Right renal pelvis (tissue), 4 donors: ENCODE measurements around the gene ESRRB. TPM values are rescaled to one million over a fixed set of nuclear protein-coding genes. Genes with fewer than 3 reads are reported as not detected.

ENCODE experiments used
- DNase-seq, 4 donors: peaks; one replicate each; pipeline ENCODE4 v3.0.0-alpha.2; 2013; ENCODE audit warnings: low read depth in 4 of 4, low spot score in 3 of 4, missing footprints in 1 of 4
- polyA plus RNA-seq, 4 donors: library from polyadenylated mRNA; unstranded; fragments of 120-200 nt; gene quantifications; one replicate each; pipeline ENCODE4 v1.2.1, GENCODE V29; 2013; ENCODE audit not compliant: insufficient read length in 4 of 4

Gene ESRRB
- polyA plus RNA-seq, 4 donors = 7.6 to 9.9 (median 8.5) TPM

DNA sequence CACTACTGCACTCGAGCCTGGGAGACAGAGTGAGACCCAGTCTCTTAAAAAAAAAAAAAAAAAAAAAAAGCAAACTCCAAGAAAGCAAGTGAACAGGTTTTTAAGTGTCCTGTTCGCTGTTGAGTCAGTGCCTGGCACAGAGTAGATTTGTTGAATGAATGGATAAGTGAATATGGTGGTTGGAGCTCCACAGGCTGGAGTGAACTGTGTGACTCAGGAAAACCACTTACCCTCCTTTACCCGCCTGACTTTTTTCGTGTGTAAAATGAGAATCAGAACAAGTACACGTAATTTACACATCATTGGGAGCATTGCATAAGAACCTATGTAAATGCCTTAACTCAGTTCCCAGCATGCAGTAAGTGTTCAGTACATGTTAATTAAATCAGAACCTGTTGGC lies 24.0 kb upstream of the ESRRB start:
- DNase-seq = no peak

DNA sequence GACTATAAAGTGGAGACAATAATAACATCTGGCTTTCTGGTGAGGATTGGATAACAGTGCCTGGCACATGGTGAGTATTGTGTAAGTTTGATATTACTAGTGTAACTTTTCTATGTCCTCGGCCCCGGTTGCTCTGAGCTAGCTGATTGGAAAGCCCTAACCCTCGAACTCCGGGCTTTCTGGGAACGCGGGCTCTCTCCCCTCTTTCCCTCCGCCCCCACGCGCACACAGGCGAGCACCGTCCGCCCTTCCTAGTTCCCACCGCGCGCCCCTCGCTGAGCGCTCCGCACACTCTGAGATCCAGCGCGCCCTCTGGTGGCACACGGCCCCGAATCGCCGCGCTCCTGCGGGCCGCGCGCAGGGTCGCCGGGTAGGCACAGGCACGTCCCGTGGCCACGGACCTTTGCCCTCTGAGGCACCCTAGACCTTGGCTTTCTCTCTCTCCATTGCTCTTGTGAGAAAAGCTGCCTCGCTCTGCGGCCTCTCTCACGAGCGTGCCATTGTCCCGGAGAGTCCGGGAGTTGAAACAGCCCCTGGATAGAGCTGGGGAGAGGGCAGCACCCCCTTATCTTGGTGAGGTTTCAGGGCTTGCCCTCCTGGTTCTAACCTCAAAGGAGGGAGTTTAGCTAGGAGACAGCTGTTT lies 23.2 kb upstream of the ESRRB start:
- DNase-seq = peak in 2 of 4 donors; percentile 47 to 59

DNA sequence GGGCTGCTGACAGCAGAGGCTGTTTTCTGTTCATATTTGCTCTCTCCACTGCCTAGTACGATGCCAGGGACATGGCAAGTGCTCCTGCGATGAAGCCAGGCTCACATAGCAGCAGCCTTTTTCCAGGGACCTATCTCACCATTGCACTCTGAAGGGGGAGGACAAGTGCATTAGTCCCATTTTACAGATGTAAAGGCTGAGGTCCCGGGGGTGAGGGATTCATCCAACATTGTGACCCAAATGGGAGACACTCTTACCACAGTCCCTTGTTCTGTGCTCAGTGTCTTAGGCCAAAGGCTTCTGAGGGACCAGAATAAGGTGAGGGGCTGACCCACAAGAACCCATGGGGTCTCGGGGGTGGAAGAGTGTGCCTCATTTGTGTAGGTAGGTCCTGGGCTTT lies 21.6 kb upstream of the ESRRB start:
- no peak for DNase-seq

DNA sequence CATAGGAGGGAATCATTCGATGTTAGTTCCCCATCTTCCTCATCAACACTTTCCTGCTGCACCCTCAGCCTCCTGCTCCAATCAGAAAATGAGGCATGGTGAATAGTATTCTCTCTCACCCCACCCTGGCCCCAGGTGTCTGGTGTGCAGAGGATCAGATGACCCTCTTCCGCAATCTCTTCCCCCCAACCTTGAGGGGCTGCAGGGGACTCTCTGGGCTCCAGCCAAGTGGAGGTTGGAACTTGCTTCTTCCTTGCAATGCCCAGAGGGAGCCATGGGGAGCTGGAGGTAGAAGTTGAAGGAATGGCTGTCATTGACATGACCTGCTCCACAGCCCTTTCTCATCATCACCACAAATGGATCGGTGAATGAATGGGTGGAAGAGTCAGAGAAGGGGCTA lies 20.2 kb upstream of the ESRRB start:
- DNase-seq = no peak

DNA sequence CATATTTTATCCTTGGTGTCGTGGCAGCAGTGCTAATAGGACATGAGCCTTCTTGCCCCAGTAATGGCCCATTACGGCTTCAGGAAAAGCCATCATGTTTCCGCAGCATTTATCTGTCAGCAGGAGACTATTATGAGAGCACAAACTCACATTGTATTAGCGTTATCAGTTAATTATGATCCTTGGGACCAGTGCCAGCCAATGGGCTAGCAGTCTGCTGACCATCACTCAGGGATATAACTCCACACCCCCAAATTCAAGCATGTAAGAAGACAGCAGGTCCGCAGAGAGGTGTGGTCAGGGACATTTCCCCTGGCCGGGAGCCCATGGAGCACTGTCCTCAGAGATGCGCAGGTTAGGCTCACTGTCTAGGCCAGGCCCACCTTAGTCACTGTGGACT lies 4.9 kb upstream of the ESRRB start:
- DNase-seq = no peak

DNA sequence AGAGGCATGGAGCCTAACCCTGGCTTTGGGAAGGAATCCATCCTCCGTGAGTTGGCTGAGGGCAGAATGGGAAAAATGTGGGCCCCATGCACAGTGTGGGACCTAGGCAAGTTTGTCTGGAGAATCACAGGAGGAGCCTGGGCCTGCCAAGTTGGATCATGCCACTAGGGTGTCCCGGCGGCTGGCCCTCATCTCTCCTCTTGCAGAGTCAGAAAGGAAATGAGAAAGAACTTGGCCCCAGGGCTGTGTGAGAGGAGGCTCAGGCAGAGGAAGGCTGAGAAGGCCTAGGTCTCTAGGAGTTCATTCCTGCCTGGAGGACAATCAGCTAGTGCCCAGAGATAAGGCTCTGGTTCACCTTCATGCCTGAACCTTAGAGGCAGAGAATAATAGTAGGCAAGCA lies 2.5 kb upstream of the ESRRB start:
- DNase-seq = no peak

DNA sequence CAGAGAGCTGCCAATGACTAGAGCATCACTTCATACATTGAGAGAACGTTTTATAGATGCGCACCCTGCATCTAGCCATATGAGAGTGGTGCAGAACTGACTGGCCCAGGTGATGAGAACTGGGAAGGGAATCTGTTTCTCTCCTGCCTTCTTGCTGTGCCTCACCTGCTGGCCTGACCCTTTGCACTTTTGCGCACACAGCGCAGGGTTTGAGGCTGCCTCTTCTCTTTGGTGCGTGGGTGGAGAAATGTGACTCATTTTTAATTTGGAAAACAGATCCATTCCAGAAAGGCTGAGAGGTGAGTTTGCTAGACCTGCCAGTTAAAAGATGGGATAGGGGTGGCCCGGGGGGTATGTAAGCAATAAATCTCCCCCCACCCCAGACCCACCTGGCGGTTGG lies 453 bp upstream of the ESRRB start:
- no peak for DNase-seq

DNA sequence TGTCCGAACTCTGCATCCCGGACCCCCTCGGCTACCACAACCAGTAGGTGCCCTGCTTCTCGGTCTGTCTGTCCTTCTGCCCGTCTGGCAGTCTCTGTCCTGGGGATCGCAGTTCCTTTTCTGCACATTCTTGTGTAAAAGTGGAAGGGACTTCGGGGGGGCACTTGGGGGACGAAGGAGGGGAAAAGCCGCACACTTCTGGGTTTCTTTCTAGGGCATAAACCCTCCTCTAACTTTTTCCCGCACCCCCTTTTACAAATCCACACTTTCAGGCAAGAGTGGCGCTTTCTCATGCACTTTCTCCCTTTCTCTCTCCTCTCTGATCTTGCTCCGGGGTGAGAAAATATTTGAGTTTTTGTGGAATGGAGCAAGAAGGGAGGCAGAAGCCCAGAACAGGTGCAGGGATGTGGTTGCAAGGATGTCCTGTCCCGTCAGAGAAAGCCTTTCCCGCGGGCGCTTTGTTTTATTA lies 506 bp downstream of the ESRRB start:
- no peak for DNase-seq

DNA sequence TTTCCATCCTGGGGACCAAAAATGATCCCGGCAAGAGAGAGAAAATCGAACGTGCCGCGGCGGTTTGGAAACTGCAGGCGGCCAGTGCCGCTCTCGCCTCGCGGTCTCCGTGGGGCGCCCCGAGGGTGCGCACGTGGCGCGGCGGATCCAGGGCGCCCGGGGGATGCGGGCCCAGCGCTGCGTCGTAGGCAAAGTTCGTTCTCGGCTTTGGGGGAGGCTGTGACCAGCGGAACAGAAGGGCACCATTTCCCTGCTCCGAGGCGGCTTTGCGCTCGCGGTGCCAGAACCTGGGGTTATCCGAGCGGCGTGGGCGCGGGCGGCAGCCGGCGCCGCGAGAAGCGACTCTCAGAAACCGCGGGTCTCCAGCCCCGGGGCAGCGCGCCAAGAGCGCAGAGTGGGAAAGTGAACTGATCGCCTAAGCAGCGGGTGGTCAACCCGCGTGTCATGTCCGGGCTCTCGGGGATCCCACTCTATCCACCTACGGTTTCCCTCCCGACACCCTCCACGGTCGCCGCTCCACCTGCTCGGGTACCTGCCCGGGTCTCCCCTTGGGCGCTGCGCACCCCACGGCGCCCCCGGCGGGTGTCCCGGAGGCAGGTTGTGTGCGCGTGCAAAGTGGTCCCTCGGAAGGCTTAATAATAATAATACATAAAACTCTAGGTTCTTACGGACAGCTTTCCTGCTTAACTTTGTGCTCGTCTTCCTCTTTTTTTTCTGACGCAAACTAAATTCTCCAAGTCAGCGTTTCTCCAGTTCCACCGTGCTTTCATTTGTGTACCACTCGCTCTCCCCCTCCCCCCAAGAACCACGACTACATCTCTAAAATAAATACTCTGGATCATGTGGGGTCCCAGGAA lies 1.2 kb downstream of the ESRRB start:
- no peak for DNase-seq

DNA sequence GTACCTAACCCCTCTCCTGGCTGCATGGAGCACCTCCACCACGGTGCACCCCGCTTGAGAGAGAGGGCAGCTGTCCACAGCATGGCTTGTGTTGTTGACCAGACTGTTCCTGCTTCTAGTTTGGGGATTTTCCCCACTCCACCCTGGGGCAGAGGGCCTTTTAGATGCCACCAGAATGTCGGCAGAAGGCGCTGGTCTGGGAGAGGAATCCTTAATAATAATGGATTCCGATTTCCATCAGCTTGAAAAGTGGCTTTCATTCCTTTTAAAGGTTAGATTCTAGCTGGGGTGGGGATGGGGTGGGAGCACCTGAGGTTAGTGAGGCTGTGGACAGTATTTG lies 1.8 kb downstream of the ESRRB start:
- DNase-seq = no peak

DNA sequence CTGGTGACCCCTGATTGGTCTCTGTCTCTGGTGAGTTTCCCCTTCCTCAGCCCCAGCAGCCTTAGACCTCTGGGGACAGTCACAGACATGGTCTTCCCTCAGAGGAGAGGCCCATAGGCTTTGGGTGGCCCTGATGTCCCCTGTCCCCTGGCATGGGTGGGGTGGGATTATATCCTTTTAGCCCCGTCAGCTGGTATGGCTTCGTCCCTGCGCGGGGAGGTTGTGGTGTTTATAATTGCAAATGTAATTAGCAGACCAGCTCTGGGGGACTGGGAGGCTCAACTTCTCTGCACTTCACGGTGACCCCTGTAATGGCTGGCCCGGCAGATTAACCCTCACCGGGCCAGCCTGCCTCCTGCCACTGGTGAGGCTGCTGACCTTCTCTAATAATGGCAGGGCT lies 5.1 kb downstream of the ESRRB start:
- DNase-seq = no peak

DNA sequence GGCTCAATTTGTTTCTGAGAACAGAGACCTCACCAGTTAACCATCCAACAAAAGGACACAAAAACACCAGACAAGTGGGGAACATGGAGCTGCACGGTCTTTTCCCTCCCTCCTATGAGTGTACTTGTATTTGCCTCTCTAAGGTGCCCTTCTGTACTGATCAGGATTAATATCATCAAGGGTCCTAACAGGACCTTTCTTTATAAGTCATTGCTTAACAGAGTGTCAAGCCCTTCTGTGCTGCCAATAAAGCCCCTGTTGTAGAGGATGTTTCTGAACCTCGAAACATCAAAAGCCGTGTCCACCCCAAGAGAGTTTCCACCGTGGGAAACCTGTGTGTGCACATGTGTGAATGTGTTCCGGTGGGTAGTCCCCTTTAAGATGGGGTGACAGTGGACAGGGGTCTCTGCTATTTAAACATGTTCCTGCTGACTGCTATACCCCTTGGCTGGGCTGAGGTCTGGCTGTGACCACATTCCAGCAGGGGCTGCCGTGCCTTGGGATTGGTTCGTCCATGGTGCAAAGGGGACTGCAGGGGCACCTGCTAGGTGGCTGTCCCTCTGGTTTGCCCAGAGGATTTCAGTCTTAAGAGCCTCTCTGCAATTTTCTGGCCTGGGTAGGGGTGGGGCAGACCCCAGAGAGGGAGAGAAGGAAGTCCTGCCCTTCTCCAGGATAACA lies 6.0 kb downstream of the ESRRB start:
- no peak for DNase-seq

DNA sequence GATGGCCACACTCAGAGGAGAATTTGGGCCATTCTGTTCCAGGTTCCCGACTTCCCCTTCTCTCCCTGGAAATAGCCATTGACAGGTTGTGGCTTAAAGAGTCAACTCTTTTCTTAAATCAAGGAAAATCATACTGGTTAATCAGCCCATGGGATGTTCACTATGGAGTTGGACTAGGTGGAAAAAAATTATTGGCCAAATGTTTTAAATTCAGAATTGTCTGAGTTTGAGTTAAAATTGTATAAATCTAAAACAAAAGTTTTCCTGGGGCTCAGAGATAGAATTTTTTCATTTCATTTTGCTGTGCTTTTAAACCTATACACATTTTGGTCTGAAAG lies 6.5 kb downstream of the ESRRB start:
- no peak for DNase-seq

DNA sequence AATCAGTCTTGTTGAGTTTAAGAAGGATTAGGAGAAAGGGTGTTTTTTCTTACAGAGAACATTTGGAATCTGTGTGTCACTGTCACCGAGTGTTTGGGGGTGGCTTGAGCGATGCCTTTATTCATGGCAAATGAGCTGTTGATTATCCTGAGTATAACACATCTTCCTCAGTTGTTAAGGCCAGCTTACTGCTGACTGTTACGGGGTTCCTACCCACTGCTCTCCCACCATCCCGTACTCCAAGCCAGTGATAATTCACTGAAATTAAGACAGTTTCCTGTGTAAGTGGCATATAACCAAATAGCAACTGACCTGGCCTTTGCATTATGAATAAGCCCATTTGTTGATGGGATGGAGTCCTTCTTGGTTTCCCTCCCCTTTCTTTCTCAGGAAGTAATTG lies 9.5 kb downstream of the ESRRB start:
- DNase-seq = no peak

DNA sequence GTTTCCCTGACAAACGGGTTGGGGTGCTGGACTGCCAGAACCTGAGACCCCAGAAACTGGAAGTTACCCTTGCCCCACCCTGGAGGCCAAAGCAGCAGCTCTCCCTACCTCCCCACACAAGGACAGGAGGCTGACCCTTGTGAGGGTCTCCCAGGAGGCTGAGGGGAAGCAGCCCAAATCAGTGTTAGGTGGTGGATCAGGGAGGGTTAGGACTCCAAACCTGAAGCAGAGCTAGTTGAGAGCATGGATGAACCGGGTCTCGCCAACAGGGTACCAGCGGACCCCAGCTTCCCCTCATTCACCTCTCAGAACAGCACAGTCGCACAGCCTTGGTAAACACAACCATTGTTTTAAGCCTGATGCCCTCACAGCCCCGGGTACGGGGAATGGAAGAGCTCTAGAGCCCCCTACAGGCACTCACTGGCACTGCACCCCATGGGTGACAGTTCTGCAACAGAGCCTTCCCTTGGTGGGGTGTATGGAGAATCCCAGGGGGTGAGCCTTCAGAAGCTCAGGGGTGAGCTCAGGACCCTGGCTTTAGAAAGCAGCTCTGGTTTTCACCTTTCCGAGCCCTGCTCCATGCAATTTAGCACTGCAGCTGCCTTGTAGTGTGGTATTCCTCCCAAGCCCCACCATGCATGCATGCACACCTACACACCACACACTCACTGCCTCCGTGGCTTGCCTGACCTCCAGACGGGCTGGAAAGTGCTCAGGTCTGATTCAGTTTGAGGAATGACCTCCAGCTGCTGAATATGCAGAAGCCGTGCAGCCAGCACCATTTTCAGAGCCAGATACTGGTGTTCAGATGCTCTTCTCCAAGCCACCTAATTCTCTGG lies 11.2 kb downstream of the ESRRB start:
- DNase-seq = peak; percentile 34 to 60 (median 46)

DNA sequence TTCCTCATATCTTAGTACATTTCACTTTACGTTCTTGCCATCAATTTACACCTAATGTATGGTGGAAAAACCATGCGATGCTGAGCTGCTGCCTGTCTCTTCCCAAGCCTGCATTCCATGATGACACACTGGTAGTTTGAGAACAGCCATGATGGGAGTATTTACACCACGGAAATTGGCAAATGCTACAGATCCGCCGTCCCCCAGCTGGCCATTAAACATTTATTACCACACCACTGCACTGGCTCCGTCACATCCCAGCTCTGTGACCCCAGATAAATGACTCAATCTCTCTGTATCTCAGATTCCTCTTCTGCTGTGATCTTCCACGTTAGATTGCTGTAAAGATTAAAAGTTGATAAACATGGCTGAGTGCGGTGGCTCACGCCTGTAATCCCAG lies 13.9 kb downstream of the ESRRB start:
- no peak for DNase-seq

DNA sequence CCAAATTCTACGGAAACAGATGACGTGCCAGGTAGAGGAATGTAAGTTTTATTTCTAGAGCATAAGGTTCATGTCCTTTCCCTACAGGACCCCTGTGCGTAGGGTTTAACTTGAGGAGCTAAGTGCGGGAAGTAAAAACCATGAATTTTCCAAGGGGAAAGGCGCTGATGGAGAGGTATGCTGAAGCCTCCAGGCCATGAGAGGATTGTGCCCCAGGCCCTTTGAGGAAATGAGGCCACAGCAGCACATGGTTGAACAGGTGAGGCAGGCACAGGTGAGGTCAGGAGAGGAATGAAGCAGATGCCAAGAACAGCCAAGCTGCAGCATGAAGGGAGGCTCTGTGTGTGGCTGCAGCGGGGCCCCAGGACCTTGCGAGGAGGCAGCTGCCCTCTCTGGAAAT lies 14.7 kb downstream of the ESRRB start:
- DNase-seq = no peak

DNA sequence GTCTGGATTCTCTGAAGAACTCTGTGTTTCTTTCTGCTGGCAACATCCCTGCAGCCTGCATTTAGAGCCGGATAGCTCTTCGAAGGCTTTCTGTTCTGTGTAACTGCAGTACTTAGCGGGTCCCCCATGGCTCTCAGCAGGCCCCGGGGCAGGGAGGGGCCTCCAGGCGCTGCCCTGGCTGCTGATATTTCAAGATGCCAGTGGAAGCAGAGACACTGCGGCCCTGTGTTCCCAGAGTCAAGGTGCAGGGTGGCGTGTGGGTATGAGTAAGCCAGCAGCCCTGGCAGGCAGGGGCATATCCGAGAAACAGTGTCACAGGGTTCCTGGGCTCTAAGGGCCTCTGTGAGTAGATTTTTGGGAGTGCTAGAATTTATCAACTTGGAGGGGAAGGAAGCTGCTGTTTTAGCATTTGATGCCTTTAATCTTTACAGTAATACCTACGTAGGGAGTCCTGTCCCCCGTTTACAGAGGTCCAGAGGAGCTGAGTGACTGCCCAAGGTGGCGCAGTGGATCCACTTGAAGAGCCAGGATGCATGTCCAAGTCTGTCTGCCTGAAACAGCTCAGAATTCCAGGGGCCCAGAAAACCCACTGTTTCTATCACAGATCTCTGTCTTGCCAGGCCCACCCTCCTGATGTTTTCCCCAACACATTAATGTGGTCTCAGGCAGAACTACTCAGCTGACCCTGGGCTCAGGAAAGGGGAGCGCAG lies 16.2 kb downstream of the ESRRB start:
- DNase-seq = no peak

DNA sequence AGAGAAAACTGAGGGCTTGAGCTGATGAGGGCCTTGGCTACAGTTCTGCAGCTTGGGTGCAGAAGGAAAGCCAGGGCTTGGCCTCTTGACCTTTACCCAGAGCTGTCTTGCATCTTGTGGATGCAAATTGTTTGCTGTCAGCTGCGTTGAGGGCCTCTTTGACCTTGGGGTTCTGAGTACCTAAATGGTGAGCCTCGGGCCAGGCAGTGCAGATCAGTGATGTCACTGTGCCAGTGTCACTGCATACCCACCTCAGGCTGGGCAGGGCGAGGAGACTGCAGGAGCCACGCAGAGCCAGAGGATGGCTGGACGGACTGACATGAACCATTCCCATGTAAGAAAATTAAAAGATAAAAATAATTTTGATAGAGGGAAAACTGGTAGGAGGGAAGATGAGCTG lies 18.6 kb downstream of the ESRRB start:
- no peak for DNase-seq

DNA sequence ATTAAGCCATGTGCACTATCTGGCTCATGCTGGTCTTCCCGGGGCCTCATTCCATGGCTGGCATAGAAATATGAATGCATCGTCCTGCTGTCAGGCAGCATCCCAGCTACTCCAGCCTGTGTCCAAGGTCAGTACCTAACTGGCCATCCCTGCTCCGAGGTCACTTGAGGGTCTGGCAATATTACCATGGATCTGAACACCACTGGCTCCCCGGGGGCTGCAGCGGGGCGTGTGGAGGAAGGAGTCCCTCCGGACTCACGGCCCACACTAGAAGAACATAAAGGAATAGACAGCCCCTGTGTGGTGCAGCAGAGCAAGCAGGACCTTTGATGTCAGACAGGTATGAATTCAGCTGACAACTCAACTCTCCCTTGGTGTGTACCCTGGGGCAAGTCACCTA lies 19.2 kb downstream of the ESRRB start:
- no peak for DNase-seq
